Activated CD8-positive, alpha-beta memory T cell treated with anti-CD3 and anti-CD28 coated beads, Interleukin-2, amount 10 ng/mL, durations not matched to agents 7 days and 5 days (primary cell): ENCODE results near the gene REV3L. TPM values are rescaled to one million over a fixed set of nuclear protein-coding genes. Genes with fewer than 3 reads are reported as not detected.
A peak's percentile ranks its signal among the peaks of the same experiment; 100 is the strongest.

ENCODE experiments used
- ATAC-seq: fragments of 150-1000 bp; cut with Tn5 transposase; one replicate; pipeline ENCODE4 v1.10.0; 2021; ENCODE audit warnings: moderate library complexity
- CTCF ChIA-PET: fragments of 350-600 bp; sonication (Branson Sonifier 250); formaldehyde crosslinking; loops from one replicate; lab custom pipeline; 2021; ENCODE audit warnings: antibody characterized with exemption; lab: Charles Lee
- DNase-seq: peaks from one replicate; pipeline ENCODE4 v3.0.0-alpha.2; 2020
- H3K27ac Mint-ChIP-seq: one replicate; pipeline ENCODE4 v1.8.0; 2021; ENCODE audit warnings: mild to moderate bottlenecking, mixed read lengths
- H3K27me3 Mint-ChIP-seq: one replicate; pipeline ENCODE4 v1.8.0; 2021; ENCODE audit warnings: mixed read lengths
- H3K36me3 Mint-ChIP-seq: one replicate; pipeline ENCODE4 v1.8.0; 2021; ENCODE audit warnings: mild to moderate bottlenecking, mixed read lengths
- H3K4me1 Mint-ChIP-seq: one replicate; pipeline ENCODE4 v1.8.0; 2021; ENCODE audit warnings: mixed read lengths
- H3K4me3 Mint-ChIP-seq: one replicate; pipeline ENCODE4 v1.8.0; 2021; ENCODE audit warnings: mild to moderate bottlenecking, moderate library complexity, mixed read lengths
- H3K9me3 Mint-ChIP-seq: one replicate; pipeline ENCODE4 v1.8.0; 2022; ENCODE audit warnings: low read depth, mixed read lengths
- total RNA-seq, 2 experiments: library from RNA; stranded (reverse); gene quantifications; one replicate each; pipeline ENCODE4 v1.2.3, GENCODE V29; 2021

Gene REV3L
- total RNA-seq, 2 experiments from 2014 or later: 23.7 to 24.3 TPM

DNA sequence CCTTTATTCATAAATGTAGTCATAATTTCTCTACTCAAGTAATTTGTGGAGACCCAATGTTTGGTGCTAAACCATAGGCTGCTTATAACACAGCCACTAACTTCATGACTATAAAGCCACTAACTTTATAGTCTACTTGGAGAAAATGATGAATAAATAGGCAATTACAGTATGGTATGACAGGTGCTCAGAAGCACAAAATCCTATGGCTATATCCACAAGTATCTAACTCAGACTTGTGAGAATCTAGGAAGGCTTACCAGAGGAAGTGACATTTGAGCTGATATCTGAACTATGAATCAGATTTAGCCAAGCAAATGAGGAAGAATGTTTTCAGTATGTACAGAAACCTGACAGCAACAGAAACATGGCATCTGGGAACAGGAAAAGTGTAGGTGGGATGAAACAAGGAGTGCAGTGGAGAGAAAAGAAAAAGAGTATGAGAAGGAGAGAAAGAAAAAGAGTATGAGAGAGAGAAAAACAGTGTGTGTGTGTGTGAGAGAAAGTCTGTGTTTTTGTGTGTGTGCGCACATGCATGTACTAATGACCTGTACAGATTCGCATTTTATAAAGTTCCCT lies 59.9 kb downstream of the REV3L start:
- Mint-ChIP-seq H3K4me1 (peaks cover 26% of the 10 kb centered on the region), H3K27ac (peak overlapping the region; percentile 13), H3K36me3 (peaks cover 11% of the 10 kb centered on the region), H3K9me3 (no peaks in the 10 kb centered on the region), H3K27me3 (no peaks in the 10 kb centered on the region), H3K4me3 (no peak overlapping the region)
- CTCF ChIA-PET: no interaction called here
- DNase-seq (no peak), ATAC-seq (no peak)

DNA sequence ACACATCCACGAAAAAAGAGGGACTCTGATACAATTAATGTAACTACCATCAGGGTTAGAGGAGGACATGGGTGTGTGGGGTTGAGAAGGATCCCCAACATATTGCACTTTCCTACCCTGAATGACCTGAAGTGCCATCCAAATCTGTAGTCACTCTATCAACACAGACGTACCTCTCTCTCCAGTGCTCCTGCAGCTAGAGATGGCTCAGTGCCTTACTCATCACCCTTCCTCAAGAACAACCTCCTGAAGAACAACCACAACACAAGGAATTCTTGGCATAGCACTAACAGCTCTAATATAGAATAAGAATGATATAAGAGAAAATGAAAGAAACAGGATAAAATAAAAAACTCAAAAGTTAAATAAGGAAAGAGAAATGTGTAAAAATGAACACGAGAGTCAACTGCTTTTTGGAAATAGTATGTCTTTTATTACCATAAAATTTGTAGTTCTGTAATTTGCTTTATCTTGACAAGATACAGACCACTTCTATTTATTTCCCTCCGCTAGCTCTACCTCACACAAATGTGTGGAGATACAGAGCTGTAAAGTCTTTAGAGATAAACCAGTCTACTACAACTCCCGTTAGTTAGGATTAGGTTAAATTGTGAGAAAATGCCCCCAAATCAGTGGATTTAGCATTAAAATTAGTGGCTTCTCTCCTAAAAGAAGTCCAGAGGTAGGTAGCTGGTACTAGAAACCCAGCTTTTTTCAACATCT lies 63.9 kb downstream of the REV3L start:
- ATAC-seq (no peak), DNase-seq (no peak)
- Mint-ChIP-seq H3K27ac (no peak overlapping the region), H3K36me3 (peaks cover 7% of the 10 kb centered on the region), H3K27me3 (no peaks in the 10 kb centered on the region), H3K4me1 (peaks cover 14% of the 10 kb centered on the region), H3K9me3 (no peaks in the 10 kb centered on the region), H3K4me3 (no peak overlapping the region)
- CTCF ChIA-PET: no interaction called here

DNA sequence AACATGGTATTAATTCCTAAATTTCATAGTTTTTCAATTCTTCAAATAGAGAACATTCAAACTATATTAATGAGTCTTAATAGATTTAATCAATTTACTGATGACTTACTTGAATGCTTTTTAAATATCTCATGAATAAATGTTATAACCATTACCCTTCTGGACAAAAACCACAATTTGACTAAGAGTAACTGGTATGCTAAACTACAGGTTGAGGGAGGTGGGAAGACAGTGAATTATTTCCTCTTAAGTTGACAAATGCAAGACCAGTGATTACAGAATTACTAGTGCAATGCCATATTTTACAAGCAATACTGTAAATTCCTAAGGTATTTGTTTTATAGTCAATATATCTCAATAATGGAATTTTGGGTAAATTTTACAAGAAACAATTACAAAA lies 65.1 kb downstream of the REV3L start:
- CTCF ChIA-PET: no interaction called here
- Mint-ChIP-seq H3K27ac (no peak overlapping the region), H3K36me3 (peaks cover 7% of the 10 kb centered on the region), H3K27me3 (no peaks in the 10 kb centered on the region), H3K4me1 (peaks cover 4% of the 10 kb centered on the region), H3K9me3 (no peaks in the 10 kb centered on the region), H3K4me3 (no peak overlapping the region)
- DNase-seq (no peak), ATAC-seq (no peak)

DNA sequence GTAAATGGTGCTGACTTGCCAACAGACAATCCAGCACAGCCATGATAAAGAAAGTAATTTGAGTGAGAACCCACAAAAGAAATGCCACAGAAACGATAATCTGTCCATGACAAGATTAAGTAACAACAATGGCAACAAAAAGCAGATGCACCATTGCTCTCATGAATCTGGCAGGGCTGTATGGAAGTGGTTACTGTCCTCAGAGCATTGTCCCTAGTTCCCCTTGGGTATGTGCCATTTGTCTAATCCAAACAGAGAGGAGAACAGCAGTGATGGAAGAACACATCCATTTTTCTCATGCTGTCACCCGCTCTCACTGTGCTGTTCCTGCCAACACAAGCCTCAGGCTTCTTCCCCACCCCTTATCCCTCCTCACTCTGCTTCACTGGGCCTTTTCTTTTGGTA lies 65.8 kb downstream of the REV3L start:
- Mint-ChIP-seq H3K9me3 (no peaks in the 10 kb centered on the region), H3K4me3 (no peak overlapping the region), H3K27me3 (no peaks in the 10 kb centered on the region), H3K36me3 (peaks cover 7% of the 10 kb centered on the region), H3K27ac (no peak overlapping the region), H3K4me1 (peaks cover 4% of the 10 kb centered on the region)
- CTCF ChIA-PET: no interaction called here
- ATAC-seq: no peak
- no peak for DNase-seq

DNA sequence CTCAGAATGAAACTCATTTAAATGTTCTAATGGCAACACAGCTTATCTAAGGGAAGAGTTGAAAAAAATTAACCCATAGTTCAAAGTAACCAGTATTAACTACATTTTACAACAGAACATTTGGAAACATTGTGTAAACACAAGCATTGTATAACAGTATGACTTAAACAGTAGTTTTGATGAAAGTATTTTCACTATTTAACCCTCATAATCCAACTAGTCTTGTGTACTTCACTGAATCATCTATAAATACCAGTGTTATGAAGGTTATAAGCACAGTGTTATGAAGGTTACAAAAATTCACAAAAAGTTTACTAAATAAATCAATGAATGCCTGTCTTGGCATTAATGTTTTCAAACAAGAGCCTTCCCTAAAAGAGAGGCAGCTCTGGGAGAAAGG lies 66.5 kb downstream of the REV3L start:
- no peak overlapping the region for H3K4me3 Mint-ChIP-seq
- ATAC-seq (no peak), DNase-seq (no peak)
- H3K27me3 Mint-ChIP-seq: no peaks in the 10 kb centered on the region
- no peaks in the 10 kb centered on the region for H3K9me3 Mint-ChIP-seq
- H3K27ac Mint-ChIP-seq: no peak overlapping the region
- CTCF ChIA-PET: interaction anchor here (0.6 kb wide), 1 partner anchor 123 kb away, joined by 3 read pairs; no protein-coding TSS in a partner anchor
- H3K36me3 Mint-ChIP-seq: peaks cover 6% of the 10 kb centered on the region
- H3K4me1 Mint-ChIP-seq: peaks cover 4% of the 10 kb centered on the region

DNA sequence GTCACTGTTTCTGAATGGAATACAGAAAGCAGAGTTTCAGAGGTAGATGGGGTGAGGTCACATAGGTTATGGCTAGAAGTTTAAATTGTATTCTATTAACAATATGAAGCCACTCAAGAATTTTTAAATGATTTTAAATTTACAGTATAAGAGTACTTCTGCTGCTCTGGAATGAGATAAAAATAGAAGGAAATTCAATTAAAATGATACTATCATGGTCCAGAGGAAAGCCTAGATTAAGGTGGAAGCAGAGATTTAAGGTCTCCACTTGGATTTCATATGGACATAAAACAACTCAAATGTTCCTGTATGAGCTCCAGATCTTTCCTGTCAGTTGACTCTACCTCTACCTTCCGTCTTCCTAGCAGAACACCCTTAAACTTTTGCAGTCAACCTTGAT lies 68.6 kb downstream of the REV3L start:
- peaks cover 16% of the 10 kb centered on the region for H3K36me3 Mint-ChIP-seq
- H3K9me3 Mint-ChIP-seq: no peaks in the 10 kb centered on the region
- H3K27me3 Mint-ChIP-seq: no peaks in the 10 kb centered on the region
- no peak for ATAC-seq
- CTCF ChIA-PET: interaction anchor here (0.9 kb wide), 1 partner anchor 64 kb away, joined by 3 read pairs; no protein-coding TSS in a partner anchor
- no peak overlapping the region for H3K27ac Mint-ChIP-seq
- H3K4me3 Mint-ChIP-seq: no peak overlapping the region
- no peak for DNase-seq
- H3K4me1 Mint-ChIP-seq: peaks cover 9% of the 10 kb centered on the region

DNA sequence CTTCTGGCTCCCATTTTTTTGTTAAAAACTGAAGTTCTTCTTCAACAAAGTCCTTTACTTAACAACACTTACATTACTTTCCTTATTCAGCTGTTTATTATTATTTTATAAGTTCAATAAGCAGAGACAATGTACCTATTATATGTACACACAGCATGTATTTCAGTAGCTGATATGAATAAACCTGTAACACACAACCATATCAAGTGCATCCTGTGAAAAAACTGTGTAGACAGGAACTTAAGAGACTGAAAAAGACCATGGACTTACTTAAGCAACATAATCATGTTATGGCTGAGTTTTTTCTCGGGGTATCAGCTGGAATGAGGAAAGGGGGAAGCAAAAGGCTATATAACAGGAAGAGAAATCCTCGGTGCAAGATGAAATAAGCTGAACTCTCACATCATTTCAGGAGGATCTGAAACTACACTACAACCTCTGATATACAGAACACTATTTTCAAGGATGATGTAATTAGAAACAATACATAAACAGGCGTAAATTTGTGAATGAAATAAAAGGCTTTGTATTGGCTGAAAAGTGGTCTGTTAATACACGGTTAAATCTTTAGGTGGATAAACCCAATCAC lies 70.9 kb downstream of the REV3L start:
- ATAC-seq: no peak
- no peak overlapping the region for H3K27ac Mint-ChIP-seq
- H3K36me3 Mint-ChIP-seq: peaks cover 26% of the 10 kb centered on the region
- no peak for DNase-seq
- no peaks in the 10 kb centered on the region for H3K9me3 Mint-ChIP-seq
- H3K27me3 Mint-ChIP-seq: no peaks in the 10 kb centered on the region
- peaks cover 14% of the 10 kb centered on the region for H3K4me1 Mint-ChIP-seq
- no peak overlapping the region for H3K4me3 Mint-ChIP-seq
- CTCF ChIA-PET: no interaction called here

DNA sequence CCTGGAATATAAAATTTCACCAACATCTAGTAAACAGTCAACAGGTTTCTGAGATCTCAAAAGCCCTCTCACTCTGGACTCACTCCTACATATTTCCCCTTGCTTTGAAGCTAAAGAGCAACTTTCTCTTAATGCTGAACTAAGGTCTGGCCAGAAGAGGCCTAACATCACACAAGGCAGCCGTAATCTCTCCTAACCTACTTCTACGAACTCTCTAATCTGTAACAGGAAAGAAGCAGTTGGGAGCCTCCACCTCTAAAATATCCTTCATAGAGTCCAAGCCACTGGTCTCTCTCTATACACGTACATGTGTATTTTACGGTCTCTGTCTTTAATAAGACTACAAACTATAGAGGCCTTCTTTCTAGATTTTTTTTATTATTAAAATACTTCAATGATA lies 72.0 kb downstream of the REV3L start:
- Mint-ChIP-seq H3K9me3 (no peaks in the 10 kb centered on the region), H3K4me3 (no peak overlapping the region), H3K4me1 (peaks cover 20% of the 10 kb centered on the region), H3K27me3 (no peaks in the 10 kb centered on the region), H3K27ac (no peak overlapping the region), H3K36me3 (peaks cover 29% of the 10 kb centered on the region)
- no peak for ATAC-seq
- DNase-seq: no peak
- CTCF ChIA-PET: no interaction called here

DNA sequence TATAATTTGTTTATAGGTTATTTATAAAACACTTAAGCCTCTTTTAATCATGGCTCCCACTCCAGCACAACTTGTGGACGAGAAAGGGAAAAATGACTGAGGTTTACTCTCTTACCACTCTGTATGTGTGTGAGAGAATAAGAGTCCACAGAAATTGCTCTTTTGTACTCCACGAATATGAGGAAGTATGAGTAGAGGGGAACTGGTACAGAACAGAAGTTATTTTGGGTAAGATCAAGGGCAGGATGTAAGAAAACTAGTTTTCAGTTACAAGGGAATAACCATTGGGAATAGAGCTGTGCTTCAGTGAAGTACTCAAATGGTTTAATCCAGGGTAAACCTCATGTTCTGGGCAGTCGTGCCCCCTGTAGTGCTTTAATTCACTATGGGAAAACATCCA lies 72.6 kb downstream of the REV3L start:
- ATAC-seq (no peak), DNase-seq (no peak)
- Mint-ChIP-seq H3K36me3 (peaks cover 32% of the 10 kb centered on the region), H3K4me1 (peaks cover 22% of the 10 kb centered on the region), H3K27me3 (no peaks in the 10 kb centered on the region), H3K27ac (no peak overlapping the region), H3K4me3 (no peak overlapping the region), H3K9me3 (no peaks in the 10 kb centered on the region)
- CTCF ChIA-PET: no interaction called here

DNA sequence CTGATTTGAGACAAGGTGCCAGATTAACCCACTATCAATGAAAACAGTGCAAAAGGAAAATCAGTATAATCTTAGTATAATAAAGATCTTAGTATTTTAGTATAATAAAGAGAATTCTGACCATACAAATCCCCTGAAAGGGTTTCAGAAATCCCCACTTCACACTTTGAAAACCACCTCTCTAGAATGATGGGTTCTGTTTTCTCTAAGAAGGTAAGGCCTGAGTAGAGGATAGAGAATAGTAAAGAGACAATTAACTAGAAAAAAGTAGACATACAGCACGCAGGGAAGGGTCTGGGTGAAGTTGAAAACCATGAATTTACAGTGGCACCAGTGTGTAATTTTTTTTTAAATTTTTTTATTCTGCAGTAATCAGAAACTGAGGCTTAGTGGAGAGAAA lies 73.6 kb downstream of the REV3L start:
- CTCF ChIA-PET: no interaction called here
- ATAC-seq (no peak), DNase-seq (no peak)
- Mint-ChIP-seq H3K36me3 (peaks cover 34% of the 10 kb centered on the region), H3K9me3 (no peaks in the 10 kb centered on the region), H3K4me1 (peaks cover 22% of the 10 kb centered on the region), H3K27ac (no peak overlapping the region), H3K27me3 (no peaks in the 10 kb centered on the region), H3K4me3 (no peak overlapping the region)

DNA sequence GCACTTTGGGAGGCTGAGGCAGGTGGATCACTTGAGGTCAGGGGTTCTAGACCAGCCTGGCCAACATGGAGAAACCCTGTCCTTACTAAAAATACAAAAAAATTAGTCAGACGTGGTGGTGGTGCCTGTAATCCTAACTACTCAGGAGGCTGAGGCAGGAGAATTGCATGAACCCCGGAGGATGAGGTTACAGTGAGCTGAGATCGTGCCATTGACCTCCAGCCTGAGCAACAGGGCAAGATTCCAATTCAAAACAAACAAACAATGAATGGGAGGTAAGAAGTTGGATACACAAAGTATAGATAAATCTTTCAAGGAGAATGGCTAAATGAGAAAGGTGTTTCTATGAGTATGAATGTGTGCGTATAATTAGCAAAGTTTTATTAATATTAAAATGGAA lies 75.3 kb downstream of the REV3L start:
- no peak overlapping the region for H3K27ac Mint-ChIP-seq
- CTCF ChIA-PET: no interaction called here
- peaks cover 22% of the 10 kb centered on the region for H3K4me1 Mint-ChIP-seq
- H3K4me3 Mint-ChIP-seq: no peak overlapping the region
- H3K36me3 Mint-ChIP-seq: peaks cover 50% of the 10 kb centered on the region
- H3K9me3 Mint-ChIP-seq: no peaks in the 10 kb centered on the region
- ATAC-seq: no peak
- H3K27me3 Mint-ChIP-seq: no peaks in the 10 kb centered on the region
- no peak for DNase-seq

DNA sequence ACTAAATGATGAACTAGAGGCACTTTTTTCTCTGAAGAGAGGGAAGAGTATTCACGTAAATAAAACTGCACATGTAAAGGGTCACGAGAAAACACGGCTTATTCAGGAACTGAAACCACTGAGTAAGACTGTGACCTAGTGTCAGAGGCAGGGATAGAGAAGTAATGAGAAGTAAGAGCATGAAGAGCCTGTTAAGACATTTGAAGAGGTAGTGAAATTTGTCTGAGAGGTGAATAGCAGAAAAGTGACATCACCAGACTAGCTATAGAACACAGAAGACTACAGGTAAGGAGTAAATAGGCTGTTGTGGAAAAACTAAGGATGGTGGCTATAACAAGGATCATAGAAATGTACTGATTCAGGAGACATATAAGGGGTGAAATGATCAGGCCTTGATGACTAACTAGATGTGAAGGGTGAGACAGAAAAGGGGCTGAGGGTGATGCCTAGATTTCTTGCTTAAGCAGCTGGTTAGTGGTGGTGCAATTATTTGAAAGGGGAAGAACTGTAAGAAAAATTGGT lies 76.8 kb downstream of the REV3L start:
- no peaks in the 10 kb centered on the region for H3K27me3 Mint-ChIP-seq
- peaks cover 22% of the 10 kb centered on the region for H3K4me1 Mint-ChIP-seq
- no peak for DNase-seq
- peak; percentile 95 for ATAC-seq
- peak overlapping the region; percentile 3 for H3K4me3 Mint-ChIP-seq
- peaks cover 53% of the 10 kb centered on the region for H3K36me3 Mint-ChIP-seq
- CTCF ChIA-PET: no interaction called here
- no peaks in the 10 kb centered on the region for H3K9me3 Mint-ChIP-seq
- H3K27ac Mint-ChIP-seq: peak overlapping the region; percentile 79

DNA sequence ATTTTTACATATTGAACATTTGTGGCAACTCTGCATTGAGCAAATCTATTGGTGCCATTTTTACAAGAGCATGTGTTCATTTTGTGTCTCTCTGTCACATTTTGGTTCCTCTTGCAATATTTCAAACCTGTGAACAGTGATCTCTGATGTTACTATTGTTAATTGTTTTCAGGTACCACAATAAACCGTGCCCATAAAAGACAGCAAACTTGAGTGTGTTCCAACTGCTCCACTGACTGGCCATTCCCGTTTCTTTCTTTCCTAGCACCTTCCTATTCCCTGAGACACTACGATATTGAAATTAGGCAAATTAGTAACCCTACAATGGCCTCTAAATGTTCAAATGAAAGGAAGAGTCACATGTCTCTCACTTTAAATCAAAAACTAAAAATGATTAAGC lies 79.6 kb downstream of the REV3L start:
- ATAC-seq (no peak), DNase-seq (no peak)
- peaks cover 53% of the 10 kb centered on the region for H3K36me3 Mint-ChIP-seq
- H3K27me3 Mint-ChIP-seq: no peaks in the 10 kb centered on the region
- CTCF ChIA-PET: interaction anchor here (1.9 kb wide), 1 partner anchor 22 kb away, joined by 4 read pairs; no protein-coding TSS in a partner anchor
- H3K9me3 Mint-ChIP-seq: no peaks in the 10 kb centered on the region
- H3K4me1 Mint-ChIP-seq: peaks cover 15% of the 10 kb centered on the region
- H3K27ac Mint-ChIP-seq: no peak overlapping the region
- H3K4me3 Mint-ChIP-seq: no peak overlapping the region

DNA sequence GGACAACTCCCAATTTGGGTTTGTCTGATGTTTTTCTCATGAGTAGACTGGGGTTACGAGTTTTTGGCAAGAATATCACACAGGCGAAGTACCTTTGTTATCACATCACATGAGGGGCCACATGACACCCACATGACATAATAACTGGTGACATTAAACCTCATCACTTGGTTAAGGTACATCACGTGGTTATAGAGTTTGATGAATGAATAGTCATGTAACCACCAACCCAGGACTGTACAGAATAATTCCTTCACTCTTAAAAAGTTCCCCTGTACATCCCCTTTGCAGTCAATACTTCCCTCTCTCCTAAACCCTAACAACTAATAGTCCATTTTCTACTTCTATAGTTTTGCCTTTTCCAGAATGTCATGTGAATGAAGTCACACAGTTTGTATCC lies 83.4 kb downstream of the REV3L start:
- DNase-seq (no peak), ATAC-seq (no peak)
- H3K4me1 Mint-ChIP-seq: peaks cover 2% of the 10 kb centered on the region
- no peaks in the 10 kb centered on the region for H3K9me3 Mint-ChIP-seq
- H3K27ac Mint-ChIP-seq: no peak overlapping the region
- CTCF ChIA-PET: no interaction called here
- H3K27me3 Mint-ChIP-seq: no peaks in the 10 kb centered on the region
- H3K4me3 Mint-ChIP-seq: no peak overlapping the region
- peaks cover 55% of the 10 kb centered on the region for H3K36me3 Mint-ChIP-seq
